MCF 10A (cell line): ENCODE measurements around the gene HAUS3. TPM values are rescaled to one million over a fixed set of nuclear protein-coding genes. Genes with fewer than 3 reads are reported as not detected.

Source experiments
- BruUV-seq: library from RNA; stranded (reverse); fragments of 400-500 nt; replicated peaks from 2 replicates; lab custom pipeline; 2021; lab: Mats Ljungman, UMichigan
- CTCF ChIA-PET: fragments of 300-600 bp; sonication (Branson Sonifier 250); formaldehyde crosslinking; extraction: SDS; loops from one replicate; lab custom pipeline; 2021; ENCODE audit warnings: antibody characterized with exemption, inconsistent platforms; lab: Yijun Ruan, JAX
- POLR2A ChIA-PET: fragments of 300-600, 350-650 bp; sonication (Branson Sonifier 250); formaldehyde crosslinking; extraction: SDS; loops from one replicate; lab custom pipeline; 2020; ENCODE audit warnings: antibody characterized with exemption, inconsistent platforms; lab: Yijun Ruan, JAX
- DNase-seq: peaks from one replicate; pipeline ENCODE4 v3.0.0-alpha.2; 2018; ENCODE audit not compliant: unreplicated experiment
- H3K27ac Mint-ChIP-seq: one replicate; pipeline ENCODE4 v1.8.0; 2022; ENCODE audit warnings: mild to moderate bottlenecking, low read depth, mixed read lengths; ENCODE audit not compliant: unreplicated experiment
- H3K27me3 Mint-ChIP-seq: one replicate; pipeline ENCODE4 v1.8.0; 2022; ENCODE audit warnings: mixed read lengths; ENCODE audit not compliant: insufficient read depth, unreplicated experiment
- H3K36me3 Mint-ChIP-seq: one replicate; pipeline ENCODE4 v1.8.0; 2022; ENCODE audit warnings: mild to moderate bottlenecking, moderate library complexity, mixed read lengths; ENCODE audit not compliant: insufficient read depth, unreplicated experiment
- H3K4me1 Mint-ChIP-seq: one replicate; pipeline ENCODE4 v1.8.0; 2022; ENCODE audit warnings: mixed read lengths; ENCODE audit not compliant: insufficient read depth, unreplicated experiment
- H3K4me3 Mint-ChIP-seq: one replicate; pipeline ENCODE4 v1.8.0; 2022; ENCODE audit warnings: mild to moderate bottlenecking, moderate library complexity, mixed read lengths; ENCODE audit not compliant: unreplicated experiment
- H3K9me3 Mint-ChIP-seq: one replicate; pipeline ENCODE4 v1.8.0; 2022; ENCODE audit warnings: mixed read lengths; ENCODE audit not compliant: unreplicated experiment
- intact Hi-C: fragments of 100-400 bp; cut with micrococcal nuclease; formaldehyde crosslinking; loops from 2 replicates; pipeline ENCODE4 v1.14.1; 2022
- total RNA-seq: library from RNA; stranded (reverse); gene quantifications from 2 replicates; pipeline ENCODE4 v1.2.3, GENCODE V29; 2022
- TF ChIP-seq, protein P1 (sequence below): fragments of 200-600 bp; IDR thresholded peaks from one replicate; pipeline ENCODE4 v1.8.0; 2022; ENCODE audit warnings: antibody characterized with exemption, mild to moderate bottlenecking; ENCODE audit not compliant: unreplicated experiment

HAUS3 gene
- total RNA-seq, 1 experiment from 2014 or later: 13.9 TPM

- TF ChIP-seq, protein P1, sequence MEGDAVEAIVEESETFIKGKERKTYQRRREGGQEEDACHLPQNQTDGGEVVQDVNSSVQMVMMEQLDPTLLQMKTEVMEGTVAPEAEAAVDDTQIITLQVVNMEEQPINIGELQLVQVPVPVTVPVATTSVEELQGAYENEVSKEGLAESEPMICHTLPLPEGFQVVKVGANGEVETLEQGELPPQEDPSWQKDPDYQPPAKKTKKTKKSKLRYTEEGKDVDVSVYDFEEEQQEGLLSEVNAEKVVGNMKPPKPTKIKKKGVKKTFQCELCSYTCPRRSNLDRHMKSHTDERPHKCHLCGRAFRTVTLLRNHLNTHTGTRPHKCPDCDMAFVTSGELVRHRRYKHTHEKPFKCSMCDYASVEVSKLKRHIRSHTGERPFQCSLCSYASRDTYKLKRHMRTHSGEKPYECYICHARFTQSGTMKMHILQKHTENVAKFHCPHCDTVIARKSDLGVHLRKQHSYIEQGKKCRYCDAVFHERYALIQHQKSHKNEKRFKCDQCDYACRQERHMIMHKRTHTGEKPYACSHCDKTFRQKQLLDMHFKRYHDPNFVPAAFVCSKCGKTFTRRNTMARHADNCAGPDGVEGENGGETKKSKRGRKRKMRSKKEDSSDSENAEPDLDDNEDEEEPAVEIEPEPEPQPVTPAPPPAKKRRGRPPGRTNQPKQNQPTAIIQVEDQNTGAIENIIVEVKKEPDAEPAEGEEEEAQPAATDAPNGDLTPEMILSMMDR: no peak
- ChIA-PET CTCF (no interaction called here), POLR2A (interaction anchor here (0.7 kb wide), 1 partner anchor 176 kb away, joined by 3 read pairs; no protein-coding TSS in a partner anchor)
- intact Hi-C loops: no loop called here
- Mint-ChIP-seq H3K36me3 (peaks cover 9% of the 10 kb centered on the region), H3K27me3 (no peaks in the 10 kb centered on the region), H3K4me3 (no peak overlapping the region), H3K27ac (no peak overlapping the region), H3K4me1 (peaks cover 14% of the 10 kb centered on the region), H3K9me3 (no peaks in the 10 kb centered on the region)
- no TSS peak for BruUV-seq
- no peak for DNase-seq
These were observed 4.6 kb upstream of the HAUS3 start for GRCh38 chr4:2246384-2247127.

- Mint-ChIP-seq H3K27me3 (no peaks in the 10 kb centered on the region), H3K27ac (no peak overlapping the region), H3K9me3 (no peaks in the 10 kb centered on the region), H3K36me3 (peaks cover 9% of the 10 kb centered on the region), H3K4me1 (peaks cover 15% of the 10 kb centered on the region), H3K4me3 (no peak overlapping the region)
- POLR2A ChIA-PET: interaction anchor here (0.6 to 0.7 kb wide), 2 partner anchors 9 to 176 kb away, joined by 3 read pairs; no protein-coding TSS in a partner anchor
- CTCF ChIA-PET: interaction anchor here (0.6 kb wide), 1 partner anchor 469 kb away, joined by 3 read pairs; no protein-coding TSS in a partner anchor
- intact Hi-C loops: no loop called here
- TF ChIP-seq, protein P1: no peak
- no peak for DNase-seq
- BruUV-seq: no TSS peak
These were observed 3.9 kb upstream of the HAUS3 start for GRCh38 chr4:2245787-2246275.

GRCh38 chr4:2245057-2245786 is 3.3 kb upstream of the HAUS3 start:
- H3K36me3 Mint-ChIP-seq: peaks cover 15% of the 10 kb centered on the region
- TF ChIP-seq, protein P1: no peak
- ChIA-PET CTCF (interaction anchor here (0.6 kb wide), 1 partner anchor 468 kb away, joined by 3 read pairs; no protein-coding TSS in a partner anchor), POLR2A (interaction anchor here (0.6 kb wide), 1 partner anchor 9 kb away, joined by 3 read pairs; no protein-coding TSS in a partner anchor)
- H3K4me1 Mint-ChIP-seq: peaks cover 21% of the 10 kb centered on the region
- no peaks in the 10 kb centered on the region for H3K27me3 Mint-ChIP-seq
- H3K27ac Mint-ChIP-seq: no peak overlapping the region
- no peaks in the 10 kb centered on the region for H3K9me3 Mint-ChIP-seq
- no peak overlapping the region for H3K4me3 Mint-ChIP-seq
- intact Hi-C loops: no loop called here
- no TSS peak for BruUV-seq
- no peak for DNase-seq
